Hepatic stellate cell (primary cell): Measurements from ENCODE around the gene NFE2L3.
"Not testable (repeated sequence)": the region's sequence is repeated elsewhere in the genome, so short reads cannot be mapped to it uniquely, and the experiment has no call there.

ENCODE experiments used
- DNase-seq: peaks from one replicate; pipeline ENCODE4 v3.0.0; 2011; ENCODE audit warnings: low spot score

The NFE2L3 gene

GRCh38 chr7:26186364-26187311 is 34.6 kb downstream of the NFE2L3 start:
- no peak for DNase-seq

- DNase-seq = no peak
Measured at GRCh38 chr7:26187380-26188205, 35.6 kb downstream of the NFE2L3 start.

- no peak for DNase-seq
Measured at GRCh38 chr7:26188206-26188956, 36.4 kb downstream of the NFE2L3 start.

- DNase-seq = no peak
Measured at GRCh38 chr7:26188957-26189541, 37.1 kb downstream of the NFE2L3 start.

GRCh38 chr7:26189697-26190096 is 37.7 kb downstream of the NFE2L3 start:
- no peak for DNase-seq

- no peak for DNase-seq
Measured at GRCh38 chr7:26190417-26190869, 38.4 kb downstream of the NFE2L3 start.

GRCh38 chr7:26191233-26191973 is 39.4 kb downstream of the NFE2L3 start:
- DNase-seq = no peak

- no peak for DNase-seq
Measured at GRCh38 chr7:26191974-26192479, 40.0 kb downstream of the NFE2L3 start.

GRCh38 chr7:26192485-26193087 is 40.6 kb downstream of the NFE2L3 start:
- no peak for DNase-seq

GRCh38 chr7:26193432-26194207 is 41.6 kb downstream of the NFE2L3 start:
- no peak for DNase-seq

- DNase-seq = not testable (repeated sequence)
Measured at GRCh38 chr7:26194764-26195163, 42.8 kb downstream of the NFE2L3 start.

- no peak for DNase-seq
Measured at GRCh38 chr7:26195182-26195581, 43.2 kb downstream of the NFE2L3 start.

GRCh38 chr7:26195867-26196657 is 44.1 kb downstream of the NFE2L3 start:
- DNase-seq = no peak

GRCh38 chr7:26197153-26198115 is 45.4 kb downstream of the NFE2L3 start:
- DNase-seq = no peak

GRCh38 chr7:26198133-26198780 is 46.3 kb downstream of the NFE2L3 start:
- no peak for DNase-seq

- DNase-seq = no peak
Measured at GRCh38 chr7:26198781-26199169, 46.8 kb downstream of the NFE2L3 start.
